ENCODE measurements around the gene TMEM131L. TPM values are rescaled to one million over a fixed set of nuclear protein-coding genes. Genes with fewer than 3 reads are reported as not detected.

Gene TMEM131L
- total RNA-seq, 3 donors from 2014 or later, result 18.7 to 22.0 (median 19.5) TPM

GRCh38 chr4:153471698-153472093 is 5.5 kb downstream of the TMEM131L start:
- Histone ChIP-seq H3K4me1 (no peaks in the 10 kb centered on the region), H3K4me3 (no peak overlapping the region), H3K27me3 (no peaks in the 10 kb centered on the region), H3K27ac (no peak overlapping the region), H3K36me3 (no peaks in the 10 kb centered on the region), H3K9me3 (no peaks in the 10 kb centered on the region)
- TF ChIP-seq POLR2A (IDR thresholded peaks at IDR 0.05), result no peak
- no peak for TF ChIP-seq POLR2AphosphoS5 (IDR thresholded peaks at IDR 0.05)
- no peak for TF ChIP-seq CTCF (IDR thresholded peaks at IDR 0.05)
- intact Hi-C loops (cut with DNase I; ENCODE audit: low total_unique reads), result no loop called here
- no peak for DNase-seq (ENCODE audit: low spot score in 2 of 2)

- Histone ChIP-seq H3K27me3 (no peaks in the 10 kb centered on the region), H3K36me3 (no peaks in the 10 kb centered on the region), H3K9me3 (no peaks in the 10 kb centered on the region), H3K4me1 (no peaks in the 10 kb centered on the region), H3K4me3 (no peak overlapping the region), H3K27ac (no peak overlapping the region)
- no peak for DNase-seq (ENCODE audit: low spot score in 2 of 2)
- intact Hi-C loops (cut with DNase I; ENCODE audit: low total_unique reads), result no loop called here
- TF ChIP-seq POLR2AphosphoS5 (IDR thresholded peaks at IDR 0.05) (no peak), POLR2A (IDR thresholded peaks at IDR 0.05) (no peak), CTCF (IDR thresholded peaks at IDR 0.05) (no peak)
These were observed 6.2 kb downstream of the TMEM131L start for GRCh38 chr4:153472122-153473037.

- no peaks in the 10 kb centered on the region for H3K4me1 ChIP-seq
These were observed 8.1 kb downstream of the TMEM131L start for GRCh38 chr4:153474251-153474650.

GRCh38 chr4:153476829-153477574 is 10.8 kb downstream of the TMEM131L start:
- no peaks in the 10 kb centered on the region for H3K4me1 ChIP-seq
- TF ChIP-seq POLR2AphosphoS5 (IDR thresholded peaks at IDR 0.05) (no peak), CTCF (IDR thresholded peaks at IDR 0.05) (no peak), POLR2A (IDR thresholded peaks at IDR 0.05) (no peak)
- intact Hi-C loops (cut with DNase I; ENCODE audit: low total_unique reads), result no loop called here
- no peak overlapping the region for H3K4me3 ChIP-seq
- no peaks in the 10 kb centered on the region for H3K27me3 ChIP-seq
- H3K27ac ChIP-seq, result no peak overlapping the region
- no peaks in the 10 kb centered on the region for H3K36me3 ChIP-seq
- H3K9me3 ChIP-seq, result no peaks in the 10 kb centered on the region
- no peak for DNase-seq (ENCODE audit: low spot score in 2 of 2)

More at GRCh38 chr4:153474251-153474650, 8.1 kb downstream of the TMEM131L start:
- Histone ChIP-seq H3K27me3 (no peaks in the 10 kb centered on the region), H3K36me3 (no peaks in the 10 kb centered on the region), H3K4me3 (no peak overlapping the region), H3K27ac (no peak overlapping the region), H3K9me3 (no peaks in the 10 kb centered on the region)
- intact Hi-C loops (cut with DNase I; ENCODE audit: low total_unique reads), result no loop called here
- TF ChIP-seq POLR2A (IDR thresholded peaks at IDR 0.05) (no peak), CTCF (IDR thresholded peaks at IDR 0.05) (no peak), POLR2AphosphoS5 (IDR thresholded peaks at IDR 0.05) (no peak)
- DNase-seq (ENCODE audit: low spot score in 2 of 2), result no peak

GRCh38 chr4:153479101-153479500 is 12.9 kb downstream of the TMEM131L start:
- no peaks in the 10 kb centered on the region for H3K9me3 ChIP-seq
- H3K27ac ChIP-seq, result no peak overlapping the region
- no peak overlapping the region for H3K4me3 ChIP-seq
- TF ChIP-seq CTCF (IDR thresholded peaks at IDR 0.05), result no peak
- TF ChIP-seq POLR2A (IDR thresholded peaks at IDR 0.05), result no peak
- no peak for TF ChIP-seq POLR2AphosphoS5 (IDR thresholded peaks at IDR 0.05)
- H3K27me3 ChIP-seq, result no peaks in the 10 kb centered on the region
- no peaks in the 10 kb centered on the region for H3K4me1 ChIP-seq
- intact Hi-C loops (cut with DNase I; ENCODE audit: low total_unique reads), result no loop called here
- no peaks in the 10 kb centered on the region for H3K36me3 ChIP-seq
- no peak for DNase-seq (ENCODE audit: low spot score in 2 of 2)
